Bronchial epithelial cell (primary cell): ENCODE data around the gene SPC25. TPM values are rescaled to one million over a fixed set of nuclear protein-coding genes. Genes with fewer than 3 reads are reported as not detected.

ENCODE experiments used
- DNase-seq: peaks from one replicate; pipeline ENCODE4 v3.0.0-alpha.2; 2010; ENCODE audit warnings: low read depth
- FAIRE-seq: peaks from 2 replicates; lab custom pipeline; 2011; peaks lifted over from hg19 to GRCh38; lab: Jason Lieb, UNC
- H3K27me3 ChIP-seq: 2 replicates; pipeline ENCODE4 v1.5.1; 2011; ENCODE audit warnings: low read length; ENCODE audit not compliant: control insufficient read depth, insufficient read depth
- H3K36me3 ChIP-seq: 2 replicates; pipeline ENCODE4 v1.5.1; 2011; ENCODE audit warnings: low read length; ENCODE audit not compliant: control insufficient read depth, insufficient read depth
- H3K4me3 ChIP-seq: 2 replicates; pipeline ENCODE4 v1.5.1; 2011; ENCODE audit warnings: mild to moderate bottlenecking, low read depth, low read length, control low read depth
- CTCF ChIP-seq: IDR thresholded peaks from 2 replicates; pipeline ENCODE4 v1.5.1; 2011; ENCODE audit warnings: mild to moderate bottlenecking, moderate library complexity, low read length, control low read depth, inconsistent platforms; ENCODE audit not compliant: insufficient read depth, severe bottlenecking
- total RNA-seq: library from RNA; depleted of rRNA; stranded (reverse); fragments of >200 nt; gene quantifications from 2 replicates; pipeline ENCODE4 v1.2.1, GENCODE V29; 2014

Gene SPC25
- total RNA-seq, 1 donor from 2014 or later, result not detected

GRCh38 chr2:168825126-168825525 lies 65.1 kb downstream of the SPC25 start:
- FAIRE-seq (no peak), DNase-seq (no peak)
- Histone ChIP-seq H3K4me3 (no peak overlapping the region), H3K36me3 (no peaks in the 10 kb centered on the region), H3K27me3 (no peaks in the 10 kb centered on the region)
- no peak for TF ChIP-seq CTCF

GRCh38 chr2:168821992-168822391 lies 68.2 kb downstream of the SPC25 start:
- Histone ChIP-seq H3K4me3 (no peak overlapping the region), H3K27me3 (no peaks in the 10 kb centered on the region), H3K36me3 (no peaks in the 10 kb centered on the region)
- no peak for FAIRE-seq
- DNase-seq, result no peak
- TF ChIP-seq CTCF, result no peak

- Histone ChIP-seq H3K36me3 (no peaks in the 10 kb centered on the region), H3K4me3 (no peak overlapping the region), H3K27me3 (no peaks in the 10 kb centered on the region)
- no peak for FAIRE-seq
- no peak for TF ChIP-seq CTCF
- no peak for DNase-seq
Observed at GRCh38 chr2:168821577-168821976, 68.7 kb downstream of the SPC25 start.

Other genes with a start within 250 kb of the SPC25 start
- 0.26 and 0.64 TPM in 2 replicates for gene NOSTRIN, start 87.8 kb downstream of the SPC25 start, total RNA-seq
- gene G6PC2, start 10.9 kb upstream of the SPC25 start, total RNA-seq, result not detected in 2 replicates
- 0.26 TPM in 2 replicates for gene ABCB11, start 140.9 kb upstream of the SPC25 start, total RNA-seq
- gene DHRS9, start 179.1 kb upstream of the SPC25 start, total RNA-seq, result 5.8 and 19.1 TPM in 2 replicates